Smooth muscle cell of the umbilical artery (primary cell): ENCODE measurements around the gene ZNF382. TPM values are rescaled to one million over a fixed set of nuclear protein-coding genes. Genes with fewer than 3 reads are reported as not detected.

ENCODE experiments used
- total RNA-seq: library from RNA; depleted of rRNA; stranded (reverse); fragments of >200 nt; gene quantifications from 2 replicates; pipeline ENCODE4 v1.2.3, GENCODE V29; 2014

Gene ZNF382
- 6.7 and 8.6 TPM in 2 replicates for total RNA-seq

DNA sequence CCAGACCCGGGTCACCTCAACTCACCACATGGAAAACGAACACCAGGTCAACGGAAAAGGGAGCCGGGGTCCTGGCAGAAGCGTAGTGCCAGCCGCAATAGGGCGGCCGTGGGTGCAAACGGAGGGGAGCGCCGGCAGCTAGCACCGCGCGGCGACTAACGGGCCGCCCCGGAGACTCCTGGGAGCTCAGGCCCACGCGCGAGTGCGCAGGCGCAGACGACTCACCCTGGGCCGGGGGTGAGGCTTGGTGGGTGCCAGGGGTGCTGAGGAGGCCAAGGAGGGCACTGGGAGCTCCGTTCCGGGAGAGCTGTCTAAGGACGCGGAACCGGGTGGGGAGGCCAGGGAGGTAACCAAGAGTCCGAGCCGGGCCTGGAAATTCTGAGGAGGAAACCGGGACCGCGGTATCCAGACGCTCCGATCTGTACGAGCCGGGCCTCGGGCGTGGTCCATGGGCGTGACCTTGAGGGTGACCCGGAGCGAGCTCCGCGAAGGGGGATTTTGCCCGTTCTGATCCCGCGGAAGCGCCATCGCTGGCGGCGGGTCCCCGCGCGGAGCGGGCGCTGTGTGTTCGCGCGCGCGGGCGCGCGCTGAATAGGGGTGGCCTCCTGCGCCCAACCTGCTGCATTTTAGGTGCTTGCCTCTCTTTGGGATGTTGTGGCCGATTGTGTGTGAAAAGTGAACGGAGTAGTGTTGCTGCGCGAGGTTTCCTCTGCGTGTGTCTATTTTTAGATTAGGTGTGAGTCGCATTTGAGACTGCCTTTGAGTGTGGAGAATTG lies at the start of gene ZNF382:
TSS of gene ZNF382 (plus strand) at position 213 of the 776 bp plus-strand sequence. CDS start 4,602 bp downstream, outside the sequence.

DNA sequence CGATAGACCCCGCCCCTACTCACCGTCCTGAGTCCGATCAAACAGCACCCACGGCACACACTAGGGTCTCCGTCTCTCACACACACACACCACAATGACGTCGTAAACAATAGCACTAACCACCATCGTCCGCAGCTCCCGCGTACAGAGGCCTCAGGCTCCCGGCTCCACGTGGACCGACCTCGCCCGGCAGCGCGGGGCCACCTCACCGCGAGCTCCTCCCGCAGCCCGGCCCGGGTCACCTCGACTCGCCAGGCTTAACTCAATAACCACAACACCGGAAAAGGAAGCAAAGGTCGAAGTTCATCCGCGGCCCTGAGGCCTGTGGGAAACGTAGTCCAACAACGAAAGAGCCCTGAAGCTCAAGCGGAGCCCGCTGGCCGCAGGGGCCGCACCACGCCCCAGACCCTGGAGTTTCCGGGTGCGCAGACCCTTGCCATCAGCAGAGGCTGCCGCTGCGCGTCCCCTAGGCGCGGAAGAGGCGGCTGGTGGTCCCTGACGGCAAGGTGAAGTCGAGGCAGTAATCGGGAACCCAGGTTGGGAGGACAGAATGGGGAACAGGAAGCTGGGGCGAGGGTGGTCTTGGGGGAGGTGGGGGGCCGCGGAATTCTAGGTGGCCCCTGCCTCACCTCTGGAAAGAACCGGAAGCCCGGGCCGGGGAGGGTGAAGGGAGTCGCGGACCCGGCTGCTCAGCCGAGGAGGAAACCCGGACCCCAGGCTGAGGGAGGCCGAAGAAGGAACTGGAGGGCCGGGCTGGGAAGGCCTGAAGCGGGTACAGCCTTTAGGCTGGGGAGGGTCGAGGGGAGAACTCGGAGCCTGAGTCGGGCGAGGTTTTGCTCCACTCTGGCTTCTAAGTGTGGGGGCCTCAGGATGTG lies 31.9 kb upstream of the ZNF382 start, which contains the start of gene ZNF529:
TSS of gene ZNF529 (minus strand) at position 273 of the 875 bp plus-strand sequence. CDS start 946 bp downstream, outside the sequence.

Other genes starting within 250 kb of the ZNF382 start
- gene ZFP14, start 226.1 kb upstream of the ZNF382 start, total RNA-seq: 2.6 and 5.0 TPM in 2 replicates
- 7.4 and 8.0 TPM in 2 replicates for gene ZFP82, start 186.7 kb upstream of the ZNF382 start, total RNA-seq
- gene ZNF566, start 115.8 kb upstream of the ZNF382 start, total RNA-seq: 10.1 and 11.4 TPM in 2 replicates
- 13.4 and 14.2 TPM in 2 replicates for gene ZNF260, start 77.0 kb upstream of the ZNF382 start, total RNA-seq
- gene ZNF529, start 32.0 kb upstream of the ZNF382 start, total RNA-seq: 11.0 and 13.8 TPM in 2 replicates
- gene ZNF461, start 61.5 kb downstream of the ZNF382 start, total RNA-seq: 11.8 and 18.1 TPM in 2 replicates
- 5.3 and 8.1 TPM in 2 replicates for gene ZNF567, start 82.3 kb downstream of the ZNF382 start, total RNA-seq
- 5.0 and 7.5 TPM in 2 replicates for gene ZNF850, start 167.5 kb downstream of the ZNF382 start, total RNA-seq
- gene ZNF790, start 233.1 kb downstream of the ZNF382 start, total RNA-seq: 7.4 and 8.0 TPM in 2 replicates
- gene ZNF345, start 245.6 kb downstream of the ZNF382 start, total RNA-seq: 1.2 and 1.5 TPM in 2 replicates